GM12878 (cell line): ENCODE data around the gene CORO1C.
"Not testable (repeated sequence)": the region's sequence is repeated elsewhere in the genome, so short reads cannot be mapped to it uniquely, and the experiment has no call there.

Source experiments
- CTCF ChIP-seq, 3 experiments: IDR thresholded peaks in 2 of 3; conservative IDR thresholded peaks in 1 of 3; 2 replicates each; pipeline ENCODE4 v1.5.1; 2011; ENCODE audit warnings: low read depth in 3 of 3, low read length in 3 of 3, mild to moderate bottlenecking in 3 of 3, control low read depth in 2 of 3, moderate library complexity in 2 of 3, inconsistent platforms in 1 of 3, mixed read lengths in 1 of 3; ENCODE audit not compliant: control insufficient read depth in 2 of 3, insufficient read depth in 1 of 3; ENCODE audit errors: extremely low read depth in 1 of 3
- EP300 ChIP-seq, 2 experiments: fragments of 150-350 bp in 1 of 2; IDR thresholded peaks; 2 replicates each; pipeline ENCODE4 v1.6.1; 2011 to 2012; ENCODE audit warnings: low read depth in 2 of 2, low read length in 2 of 2, borderline replicate concordance in 1 of 2, improper control_type of control experiment in 1 of 2, inconsistent platforms in 1 of 2; ENCODE audit not compliant: control insufficient read depth in 1 of 2
- FOXK2 ChIP-seq: fragments of 450-650 bp; IDR thresholded peaks from 2 replicates; pipeline ENCODE4 v1.6.1; 2017; ENCODE audit warnings: mild to moderate bottlenecking, moderate library complexity
- GABPA ChIP-seq: IDR thresholded peaks from 2 replicates; pipeline ENCODE4 v1.6.1; 2014; ENCODE audit warnings: antibody characterized with exemption, low read depth, mild to moderate bottlenecking, inconsistent platforms
- PAX8 ChIP-seq: fragments of 450-650 bp; IDR thresholded peaks from 2 replicates; pipeline ENCODE4 v1.6.1; 2017; ENCODE audit warnings: mild to moderate bottlenecking, moderate library complexity
- RFX5 ChIP-seq: IDR thresholded peaks from 2 replicates; pipeline ENCODE4 v1.6.1; 2011; ENCODE audit warnings: low read depth, low read length, improper control_type of control experiment
- SP1 ChIP-seq: IDR thresholded peaks from one replicate; pipeline ENCODE4 v1.6.1; 2011; ENCODE audit warnings: low read depth, low read length
- SRF ChIP-seq, 2 experiments: IDR thresholded peaks; 2 replicates each; pipeline ENCODE4 v1.6.1; 2011; ENCODE audit warnings: low read depth in 2 of 2, low read length in 2 of 2, mild to moderate bottlenecking in 1 of 2, moderate library complexity in 1 of 2

GRCh38 chr12:108631261-108631660 lies 100.1 kb downstream of the CORO1C start:
- TF ChIP-seq CTCF (IDR thresholded peaks at IDR 0.05 in 2 of 3, conservative IDR thresholded peaks at IDR 0.05 in 1 of 3; ENCODE audit: control insufficient read depth in 2 of 3, extremely low read depth in 1 of 3, insufficient read depth in 1 of 3, low read depth in 3 of 3, low read length in 3 of 3); PAX8; SRF (IDR thresholded peaks at IDR 0.05; ENCODE audit: low read depth in 2 of 2, low read length in 2 of 2); RFX5; EP300 (IDR thresholded peaks at IDR 0.05; ENCODE audit: borderline replicate concordance in 1 of 2, control insufficient read depth in 1 of 2, low read depth in 2 of 2, low read length in 2 of 2); FOXK2; GABPA; SP1: not testable (repeated sequence)
